ENCODE measurements around the gene ANTXR1.

DNA sequence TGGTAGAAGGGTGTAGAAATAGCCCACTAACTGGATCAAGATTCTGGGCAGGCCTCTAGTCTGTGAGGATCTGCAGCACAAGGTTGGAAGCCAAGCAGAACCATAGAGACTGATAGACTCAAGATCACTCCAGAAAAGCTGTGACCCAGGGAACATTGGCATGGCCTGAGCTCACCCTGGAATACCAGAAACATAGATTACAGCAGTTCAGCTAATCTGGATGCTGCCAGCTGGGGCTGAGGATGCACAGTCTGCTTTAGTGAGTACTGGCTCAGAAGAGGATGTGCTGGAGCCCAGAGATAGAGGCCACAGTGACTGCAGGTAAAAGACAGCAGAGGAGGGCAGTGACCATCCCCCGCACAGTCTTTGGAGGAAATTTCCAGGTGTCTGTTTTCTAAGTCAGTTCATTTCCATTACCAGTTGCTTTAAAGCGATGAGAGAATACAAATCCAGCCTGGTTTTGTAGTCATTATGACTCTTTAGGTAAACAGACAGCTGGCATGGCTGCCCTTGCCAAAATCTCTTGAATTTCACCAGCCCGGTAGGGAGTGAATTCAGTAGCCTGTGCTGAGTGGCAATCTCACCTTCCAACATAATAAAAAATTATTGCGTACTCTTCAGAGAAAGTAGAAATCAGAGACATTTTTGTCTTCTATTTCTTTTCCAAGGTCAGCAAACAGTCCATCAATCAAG, 119.2 kb downstream of the ANTXR1 start:
- TF ChIP-seq POLR2AphosphoS5 (IDR thresholded peaks at IDR 0.05; ENCODE audit: low read depth, low read length) (no peak), POLR2A (IDR thresholded peaks at IDR 0.05; ENCODE audit: borderline replicate concordance, extremely low read depth, insufficient read depth, insufficient read length) (no peak), EZH2 (IDR thresholded peaks at IDR 0.05) (no peak), EGR1 (IDR thresholded peaks at IDR 0.05; ENCODE audit: low read depth) (no peak), SP1 (IDR thresholded peaks at IDR 0.05; ENCODE audit: low read depth) (no peak), YY1 (IDR thresholded peaks at IDR 0.05; ENCODE audit: extremely low read depth, insufficient replicate concordance, low read depth, low read length) (no peak)
- TF ChIP-seq, protein P1, sequence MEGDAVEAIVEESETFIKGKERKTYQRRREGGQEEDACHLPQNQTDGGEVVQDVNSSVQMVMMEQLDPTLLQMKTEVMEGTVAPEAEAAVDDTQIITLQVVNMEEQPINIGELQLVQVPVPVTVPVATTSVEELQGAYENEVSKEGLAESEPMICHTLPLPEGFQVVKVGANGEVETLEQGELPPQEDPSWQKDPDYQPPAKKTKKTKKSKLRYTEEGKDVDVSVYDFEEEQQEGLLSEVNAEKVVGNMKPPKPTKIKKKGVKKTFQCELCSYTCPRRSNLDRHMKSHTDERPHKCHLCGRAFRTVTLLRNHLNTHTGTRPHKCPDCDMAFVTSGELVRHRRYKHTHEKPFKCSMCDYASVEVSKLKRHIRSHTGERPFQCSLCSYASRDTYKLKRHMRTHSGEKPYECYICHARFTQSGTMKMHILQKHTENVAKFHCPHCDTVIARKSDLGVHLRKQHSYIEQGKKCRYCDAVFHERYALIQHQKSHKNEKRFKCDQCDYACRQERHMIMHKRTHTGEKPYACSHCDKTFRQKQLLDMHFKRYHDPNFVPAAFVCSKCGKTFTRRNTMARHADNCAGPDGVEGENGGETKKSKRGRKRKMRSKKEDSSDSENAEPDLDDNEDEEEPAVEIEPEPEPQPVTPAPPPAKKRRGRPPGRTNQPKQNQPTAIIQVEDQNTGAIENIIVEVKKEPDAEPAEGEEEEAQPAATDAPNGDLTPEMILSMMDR (IDR thresholded peaks at IDR 0.05 in 2 of 3, conservative IDR thresholded peaks at IDR 0.05 in 1 of 3; ENCODE audit: borderline replicate concordance in 1 of 3, insufficient read depth in 1 of 3, low read depth in 2 of 3, low read length in 2 of 3), result no peak
- TF ChIP-seq, protein P2, sequence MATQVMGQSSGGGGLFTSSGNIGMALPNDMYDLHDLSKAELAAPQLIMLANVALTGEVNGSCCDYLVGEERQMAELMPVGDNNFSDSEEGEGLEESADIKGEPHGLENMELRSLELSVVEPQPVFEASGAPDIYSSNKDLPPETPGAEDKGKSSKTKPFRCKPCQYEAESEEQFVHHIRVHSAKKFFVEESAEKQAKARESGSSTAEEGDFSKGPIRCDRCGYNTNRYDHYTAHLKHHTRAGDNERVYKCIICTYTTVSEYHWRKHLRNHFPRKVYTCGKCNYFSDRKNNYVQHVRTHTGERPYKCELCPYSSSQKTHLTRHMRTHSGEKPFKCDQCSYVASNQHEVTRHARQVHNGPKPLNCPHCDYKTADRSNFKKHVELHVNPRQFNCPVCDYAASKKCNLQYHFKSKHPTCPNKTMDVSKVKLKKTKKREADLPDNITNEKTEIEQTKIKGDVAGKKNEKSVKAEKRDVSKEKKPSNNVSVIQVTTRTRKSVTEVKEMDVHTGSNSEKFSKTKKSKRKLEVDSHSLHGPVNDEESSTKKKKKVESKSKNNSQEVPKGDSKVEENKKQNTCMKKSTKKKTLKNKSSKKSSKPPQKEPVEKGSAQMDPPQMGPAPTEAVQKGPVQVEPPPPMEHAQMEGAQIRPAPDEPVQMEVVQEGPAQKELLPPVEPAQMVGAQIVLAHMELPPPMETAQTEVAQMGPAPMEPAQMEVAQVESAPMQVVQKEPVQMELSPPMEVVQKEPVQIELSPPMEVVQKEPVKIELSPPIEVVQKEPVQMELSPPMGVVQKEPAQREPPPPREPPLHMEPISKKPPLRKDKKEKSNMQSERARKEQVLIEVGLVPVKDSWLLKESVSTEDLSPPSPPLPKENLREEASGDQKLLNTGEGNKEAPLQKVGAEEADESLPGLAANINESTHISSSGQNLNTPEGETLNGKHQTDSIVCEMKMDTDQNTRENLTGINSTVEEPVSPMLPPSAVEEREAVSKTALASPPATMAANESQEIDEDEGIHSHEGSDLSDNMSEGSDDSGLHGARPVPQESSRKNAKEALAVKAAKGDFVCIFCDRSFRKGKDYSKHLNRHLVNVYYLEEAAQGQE (IDR thresholded peaks at IDR 0.05; ENCODE audit: low read depth), result no peak

Measured in HCT116 (cell line).